KMS-11 (cell line): ENCODE results near the gene LMX1A.

Source experiments
- H2AFZ ChIP-seq: fragments of 200-600 bp; sonication (generic); 2 replicates; pipeline ENCODE4 v1.6.1; 2016; ENCODE audit warnings: antibody characterized with exemption, mixed run types, low read depth
- H3K27ac ChIP-seq: fragments of 200-600 bp; sonication (generic); 2 replicates; pipeline ENCODE4 v1.6.1; 2016; ENCODE audit warnings: mild to moderate bottlenecking, mixed run types
- H3K27me3 ChIP-seq: fragments of 200-600 bp; sonication (generic); 2 replicates; pipeline ENCODE4 v1.6.1; 2017; ENCODE audit warnings: mild to moderate bottlenecking, low read depth, mixed run types, moderate library complexity; ENCODE audit not compliant: insufficient read depth
- H3K36me3 ChIP-seq: fragments of 200-600 bp; sonication (generic); 2 replicates; pipeline ENCODE4 v1.6.1; 2017; ENCODE audit warnings: mild to moderate bottlenecking, mixed run types; ENCODE audit not compliant: insufficient read depth
- H3K4me1 ChIP-seq: fragments of 200-600 bp; sonication (generic); 2 replicates; pipeline ENCODE4 v1.6.1; 2016; ENCODE audit warnings: mild to moderate bottlenecking, low read depth, mixed run types; ENCODE audit not compliant: poor library complexity, severe bottlenecking
- H3K4me2 ChIP-seq: fragments of 200-600 bp; sonication (generic); 2 replicates; pipeline ENCODE4 v1.7.0; 2016; ENCODE audit warnings: mild to moderate bottlenecking, mixed run types
- H3K4me3 ChIP-seq: fragments of 200-600 bp; sonication (generic); IDR thresholded peaks from 2 replicates; pipeline ENCODE4 v1.6.1; 2017; ENCODE audit warnings: low read depth, low read length, mixed read lengths; ENCODE audit not compliant: insufficient read depth
- H3K79me2 ChIP-seq: fragments of 200-600 bp; sonication (generic); 2 replicates; pipeline ENCODE4 v1.6.1; 2016; ENCODE audit warnings: low read depth, mixed run types; ENCODE audit not compliant: insufficient read depth
- H3K9ac ChIP-seq: fragments of 200-600 bp; sonication (generic); 2 replicates; pipeline ENCODE4 v1.6.1; 2016; ENCODE audit warnings: mild to moderate bottlenecking, mixed run types
- H4K20me1 ChIP-seq: fragments of 200-600 bp; sonication (generic); 2 replicates; pipeline ENCODE4 v1.6.1; 2016; ENCODE audit warnings: mild to moderate bottlenecking, mixed run types; ENCODE audit not compliant: insufficient read depth
- CTCF ChIP-seq: fragments of 200-600 bp; sonication (generic); conservative IDR thresholded peaks from 2 replicates; pipeline ENCODE4 v1.6.1; 2017; ENCODE audit warnings: low read depth, mild to moderate bottlenecking, antibody characterized with exemption, low read length, moderate library complexity, mixed read lengths

Gene LMX1A

GRCh38 chr1:165226326-165226725 is 130.2 kb downstream of the LMX1A start:
- Histone ChIP-seq H4K20me1 (no peaks in the 10 kb centered on the region), H3K4me3 (no peak overlapping the region), H3K27me3 (no peaks in the 10 kb centered on the region), H3K79me2 (no peaks in the 10 kb centered on the region), H3K4me1 (no peaks in the 10 kb centered on the region), H3K36me3 (no peaks in the 10 kb centered on the region), H3K27ac (no peak overlapping the region), H3K4me2 (no peak overlapping the region), H2AFZ (no peak overlapping the region), H3K9ac (no peak overlapping the region)
- no peak for TF ChIP-seq CTCF

GRCh38 chr1:165225650-165226049 is 130.9 kb downstream of the LMX1A start:
- H3K4me3 ChIP-seq = no peak overlapping the region
- no peak overlapping the region for H3K27ac ChIP-seq
- H3K36me3 ChIP-seq = no peaks in the 10 kb centered on the region
- no peaks in the 10 kb centered on the region for H3K4me1 ChIP-seq
- TF ChIP-seq CTCF = no peak
- H3K9ac ChIP-seq = no peak overlapping the region
- no peaks in the 10 kb centered on the region for H3K27me3 ChIP-seq
- no peak overlapping the region for H2AFZ ChIP-seq
- no peak overlapping the region for H3K4me2 ChIP-seq
- H4K20me1 ChIP-seq = no peaks in the 10 kb centered on the region
- no peaks in the 10 kb centered on the region for H3K79me2 ChIP-seq

GRCh38 chr1:165225062-165225461 is 131.5 kb downstream of the LMX1A start:
- no peak for TF ChIP-seq CTCF
- H3K36me3 ChIP-seq = no peaks in the 10 kb centered on the region

GRCh38 chr1:165224504-165224903 is 132.0 kb downstream of the LMX1A start:
- H3K79me2 ChIP-seq = no peaks in the 10 kb centered on the region
- H4K20me1 ChIP-seq = no peaks in the 10 kb centered on the region
- no peaks in the 10 kb centered on the region for H3K27me3 ChIP-seq
- TF ChIP-seq CTCF = no peak
- no peak overlapping the region for H3K4me2 ChIP-seq
- no peak overlapping the region for H2AFZ ChIP-seq
- H3K27ac ChIP-seq = no peak overlapping the region
- H3K4me3 ChIP-seq = no peak overlapping the region
- no peak overlapping the region for H3K9ac ChIP-seq
- H3K36me3 ChIP-seq = no peaks in the 10 kb centered on the region
- H3K4me1 ChIP-seq = no peaks in the 10 kb centered on the region

More at GRCh38 chr1:165225062-165225461, 131.5 kb downstream of the LMX1A start:
- Histone ChIP-seq H3K4me1 (no peaks in the 10 kb centered on the region), H3K9ac (no peak overlapping the region), H2AFZ (no peak overlapping the region), H3K79me2 (no peaks in the 10 kb centered on the region), H4K20me1 (no peaks in the 10 kb centered on the region), H3K27me3 (no peaks in the 10 kb centered on the region), H3K4me2 (no peak overlapping the region), H3K4me3 (no peak overlapping the region), H3K27ac (no peak overlapping the region)
